Keratinocyte (primary cell): ENCODE results near the gene EGLN1. TPM values are rescaled to one million over a fixed set of nuclear protein-coding genes. Genes with fewer than 3 reads are reported as not detected.
A peak's percentile ranks its signal among the peaks of the same experiment; 100 is the strongest.

ENCODE experiments used
- DNase-seq: peaks from one replicate; pipeline ENCODE4 v3.0.0-alpha.2; 2011; ENCODE audit warnings: low read depth, missing footprints, low spot score
- FAIRE-seq: peaks from 2 replicates; lab custom pipeline; 2011; peaks lifted over from hg19 to GRCh38; lab: Jason Lieb, UNC
- H2AFZ ChIP-seq: 2 replicates; pipeline ENCODE4 v1.6.0; 2012; ENCODE audit warnings: low read length, control low read depth, inconsistent platforms; ENCODE audit not compliant: control insufficient read depth
- H3K27ac ChIP-seq: 2 replicates; pipeline ENCODE4 v1.5.1; 2011; ENCODE audit warnings: low read length; ENCODE audit not compliant: control insufficient read depth, insufficient read depth
- H3K27me3 ChIP-seq: 3 replicates; pipeline ENCODE4 v1.6.0; 2011; ENCODE audit warnings: low read length; ENCODE audit not compliant: control insufficient read depth, insufficient read depth; ENCODE audit errors: extremely low read depth
- H3K36me3 ChIP-seq, 2 experiments: 2 replicates in 1 of 2; 3 replicates in 1 of 2; pipeline ENCODE4 v1.5.1; 2011; ENCODE audit warnings: low read length in 2 of 2, mild to moderate bottlenecking in 1 of 2; ENCODE audit not compliant: control insufficient read depth in 2 of 2, insufficient read depth in 2 of 2; ENCODE audit errors: extremely low read depth in 1 of 2
- H3K4me1 ChIP-seq: 3 replicates; pipeline ENCODE4 v1.5.1; 2011; ENCODE audit warnings: low read length; ENCODE audit not compliant: control insufficient read depth, insufficient read depth; ENCODE audit errors: extremely low read depth
- H3K4me2 ChIP-seq: 3 replicates; pipeline ENCODE4 v1.6.0; 2011; ENCODE audit warnings: low read depth, low read length; ENCODE audit not compliant: control insufficient read depth, insufficient read depth; ENCODE audit errors: extremely low read depth
- H3K4me3 ChIP-seq, 3 experiments: fragments of 200-600 bp in 1 of 3; sonication (generic) in 1 of 3; 2 replicates in 2 of 3; 3 replicates in 1 of 3; pipeline ENCODE4 v1.5.1; 2011 to 2016; ENCODE audit warnings: low read length in 3 of 3, mild to moderate bottlenecking in 3 of 3, control low read depth in 2 of 3, inconsistent platforms in 1 of 3, low read depth in 1 of 3, mixed read lengths in 1 of 3, mixed run types in 1 of 3, moderate library complexity in 1 of 3; ENCODE audit not compliant: control insufficient read depth in 2 of 3, insufficient read depth in 2 of 3; ENCODE audit errors: extremely low read depth in 1 of 3
- H3K79me2 ChIP-seq: 2 replicates; pipeline ENCODE4 v1.6.0; 2012; ENCODE audit warnings: low read length; ENCODE audit not compliant: control insufficient read depth, insufficient read depth
- H3K9ac ChIP-seq: 3 replicates; pipeline ENCODE4 v1.6.0; 2011; ENCODE audit warnings: low read length; ENCODE audit not compliant: control insufficient read depth, insufficient read depth; ENCODE audit errors: extremely low read depth
- H3K9me1 ChIP-seq: 3 replicates; pipeline ENCODE4 v1.6.0; 2011; ENCODE audit warnings: low read length; ENCODE audit not compliant: control insufficient read depth, insufficient read depth; ENCODE audit errors: extremely low read depth
- H3K9me3 ChIP-seq: 2 replicates; pipeline ENCODE4 v1.5.1; 2012; ENCODE audit warnings: low read depth, low read length; ENCODE audit not compliant: control insufficient read depth
- H4K20me1 ChIP-seq: 3 replicates; pipeline ENCODE4 v1.6.0; 2011; ENCODE audit warnings: low read length; ENCODE audit not compliant: control insufficient read depth, insufficient read depth; ENCODE audit errors: extremely low read depth
- EZH2 ChIP-seq: IDR thresholded peaks from one replicate; pipeline ENCODE4 v1.6.1; 2012; ENCODE audit warnings: inconsistent platforms, mild to moderate bottlenecking, low read length, moderate library complexity
- dilution Hi-C: fragments of 300-500 bp; cut with MboI; formaldehyde crosslinking; loops from one replicate; pipeline ENCODE4 v1.7.0; 2020; ENCODE audit warnings: low sequenced_read_pairs; ENCODE audit not compliant: extremely low pct_ligation_motif_present
- polyA plus RNA-seq, 5 experiments: library from polyadenylated mRNA; depleted of rRNA in 3 of 5; stranded (reverse) in 3 of 5; stranded (forward) in 1 of 5; unstranded in 1 of 5; fragments of >200 nt; gene quantifications; 1 replicate in 1 of 5; 2 replicates in 3 of 5; 3 replicates in 1 of 5; pipeline versions ENCODE4 v1.2.1 to v1.2.3, GENCODE V29; 2011 to 2012; ENCODE audit warnings: missing spikeins in 2 of 5, low read depth in 1 of 5, low replicate concordance in 1 of 5
- TF ChIP-seq, protein P1 (sequence below), 3 experiments: IDR thresholded peaks in 1 of 3; conservative IDR thresholded peaks in 1 of 3; optimal IDR thresholded peaks in 1 of 3; 2 replicates in 2 of 3; 3 replicates in 1 of 3; pipeline versions ENCODE3 to v1.5.1; 2011; ENCODE audit warnings: low read length in 3 of 3, mild to moderate bottlenecking in 3 of 3, moderate library complexity in 2 of 3, control low read depth in 1 of 3, inconsistent platforms in 1 of 3; ENCODE audit not compliant: insufficient read depth in 2 of 3; ENCODE audit errors: extremely low read depth in 1 of 3

The EGLN1 gene
- polyA plus RNA-seq, 1 donor (not counting 4 experiments of a cell fraction or from before 2014, with no cell fraction given) = 34.1 TPM

DNA sequence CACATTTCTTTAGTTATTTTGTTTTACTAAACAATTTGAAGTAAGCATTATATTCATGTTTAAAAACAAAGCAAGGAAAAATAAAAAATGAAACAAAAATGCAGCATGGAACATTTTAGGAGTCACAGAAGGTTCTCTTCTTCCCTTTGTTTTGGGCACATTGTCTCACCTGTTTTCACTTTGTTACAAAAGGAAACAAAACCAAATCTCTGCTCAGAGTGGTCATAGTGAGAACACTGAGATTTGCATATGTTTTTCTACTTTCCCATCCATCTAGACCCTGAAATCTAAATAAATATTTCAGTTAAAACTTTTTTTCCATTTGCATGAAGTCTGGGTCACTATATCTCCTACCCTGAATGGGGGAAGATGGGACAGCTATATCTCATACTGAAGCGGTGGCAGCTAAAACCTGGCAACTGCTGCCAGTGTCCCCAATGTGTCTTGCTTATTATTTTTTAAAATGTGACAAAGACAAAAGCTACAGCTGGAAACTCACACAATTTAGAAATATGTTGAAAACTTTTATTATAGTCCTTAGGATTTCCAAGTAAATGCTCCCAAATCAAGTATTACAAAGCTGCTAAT, 87.9 kb downstream of the EGLN1 start:
- Histone ChIP-seq H4K20me1 (peaks cover 18% of the 10 kb centered on the region), H3K9me1 (no peaks in the 10 kb centered on the region), H3K4me1 (peaks cover 39% of the 10 kb centered on the region), H3K79me2 (peaks cover 71% of the 10 kb centered on the region), H2AFZ (no peak overlapping the region), H3K9ac (peak overlapping the region; percentile 18), H3K36me3 (peaks cover 1 to 3% of the 10 kb centered on the region in 2 experiments), H3K4me2 (peak overlapping the region; percentile 89), H3K9me3 (no peaks in the 10 kb centered on the region), H3K27ac (no peak overlapping the region), H3K27me3 (no peaks in the 10 kb centered on the region), H3K4me3 (peak overlapping the region; percentile 18 to 90 (median 65))
- TF ChIP-seq EZH2 = no peak
- TF ChIP-seq, protein P1, sequence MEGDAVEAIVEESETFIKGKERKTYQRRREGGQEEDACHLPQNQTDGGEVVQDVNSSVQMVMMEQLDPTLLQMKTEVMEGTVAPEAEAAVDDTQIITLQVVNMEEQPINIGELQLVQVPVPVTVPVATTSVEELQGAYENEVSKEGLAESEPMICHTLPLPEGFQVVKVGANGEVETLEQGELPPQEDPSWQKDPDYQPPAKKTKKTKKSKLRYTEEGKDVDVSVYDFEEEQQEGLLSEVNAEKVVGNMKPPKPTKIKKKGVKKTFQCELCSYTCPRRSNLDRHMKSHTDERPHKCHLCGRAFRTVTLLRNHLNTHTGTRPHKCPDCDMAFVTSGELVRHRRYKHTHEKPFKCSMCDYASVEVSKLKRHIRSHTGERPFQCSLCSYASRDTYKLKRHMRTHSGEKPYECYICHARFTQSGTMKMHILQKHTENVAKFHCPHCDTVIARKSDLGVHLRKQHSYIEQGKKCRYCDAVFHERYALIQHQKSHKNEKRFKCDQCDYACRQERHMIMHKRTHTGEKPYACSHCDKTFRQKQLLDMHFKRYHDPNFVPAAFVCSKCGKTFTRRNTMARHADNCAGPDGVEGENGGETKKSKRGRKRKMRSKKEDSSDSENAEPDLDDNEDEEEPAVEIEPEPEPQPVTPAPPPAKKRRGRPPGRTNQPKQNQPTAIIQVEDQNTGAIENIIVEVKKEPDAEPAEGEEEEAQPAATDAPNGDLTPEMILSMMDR (optimal IDR thresholded peaks at IDR 0.05 in 1 of 3, IDR thresholded peaks at IDR 0.05 in 1 of 3, conservative IDR thresholded peaks at IDR 0.05 in 1 of 3; ENCODE audit: extremely low read depth in 1 of 3, insufficient read depth in 2 of 3, low read length in 3 of 3) = no peak
- dilution Hi-C loops = no loop called here
- no peak for DNase-seq
- FAIRE-seq = no peak

- Histone ChIP-seq H3K9me1 (no peaks in the 10 kb centered on the region), H2AFZ (no peak overlapping the region), H3K27me3 (no peaks in the 10 kb centered on the region), H3K4me3 (no peak overlapping the region), H3K27ac (no peak overlapping the region), H3K9me3 (no peaks in the 10 kb centered on the region), H3K36me3 (peaks cover 1 to 3% of the 10 kb centered on the region in 2 experiments), H3K9ac (no peak overlapping the region), H4K20me1 (peaks cover 18% of the 10 kb centered on the region), H3K4me1 (peaks cover 39% of the 10 kb centered on the region), H3K4me2 (peak overlapping the region; percentile 89), H3K79me2 (peaks cover 60% of the 10 kb centered on the region)
- dilution Hi-C loops = no loop called here
- no peak for TF ChIP-seq EZH2
- TF ChIP-seq, protein P1 (optimal IDR thresholded peaks at IDR 0.05 in 1 of 3, IDR thresholded peaks at IDR 0.05 in 1 of 3, conservative IDR thresholded peaks at IDR 0.05 in 1 of 3; ENCODE audit: extremely low read depth in 1 of 3, insufficient read depth in 2 of 3, low read length in 3 of 3) = no peak
- no peak for FAIRE-seq
- DNase-seq = no peak
Measured at GRCh38 chr1:231332761-231333160, 89.3 kb downstream of the EGLN1 start.
